SU-DHL-6 (cell line): ENCODE results near the gene PRMT5.

Experiments
- H2AFZ ChIP-seq: fragments of 200-600 bp; sonication (generic); 2 replicates; pipeline ENCODE4 v1.6.1; 2014; ENCODE audit warnings: low read depth, mild to moderate bottlenecking, moderate library complexity, mixed read lengths, antibody characterized with exemption, low read length; ENCODE audit not compliant: severe bottlenecking
- H3F3A ChIP-seq: fragments of 200-600 bp; shearing (Covaris generic); 2 replicates; pipeline ENCODE4 v1.6.0; 2016; ENCODE audit warnings: antibody characterized with exemption, mild to moderate bottlenecking; ENCODE audit not compliant: insufficient read depth
- H3K27ac ChIP-seq: fragments of 200-600 bp; sonication (generic); 2 replicates; pipeline ENCODE4 v1.5.1; 2016; ENCODE audit warnings: low read depth, mild to moderate bottlenecking, low read length, moderate library complexity, mixed read lengths
- H3K27me3 ChIP-seq: fragments of 200-600 bp; sonication (generic), shearing (Covaris generic); 2 replicates; pipeline ENCODE4 v1.6.0; 2014; ENCODE audit warnings: mild to moderate bottlenecking, low read length
- H3K36me3 ChIP-seq: fragments of 200-600 bp; sonication (generic); 2 replicates; pipeline ENCODE4 v1.6.1; 2014; ENCODE audit warnings: mild to moderate bottlenecking, low read length, mixed read lengths
- H3K4me2 ChIP-seq: fragments of 300-600, 200-600 bp; shearing (Covaris generic), sonication (generic); 2 replicates; pipeline ENCODE4 v1.6.0; 2014; ENCODE audit warnings: low read length, low read depth, mild to moderate bottlenecking; ENCODE audit not compliant: poor library complexity, severe bottlenecking
- H3K4me3 ChIP-seq: fragments of 200-600 bp; sonication (generic); 2 replicates; pipeline ENCODE4 v1.5.1; 2014; ENCODE audit warnings: antibody characterized with exemption, low read length, mild to moderate bottlenecking, mixed read lengths; ENCODE audit not compliant: insufficient read depth, poor library complexity, severe bottlenecking
- H3K79me2 ChIP-seq: fragments of 200-600 bp; sonication (generic); 2 replicates; pipeline ENCODE4 v1.6.1; 2014; ENCODE audit warnings: mild to moderate bottlenecking, low read length, moderate library complexity; ENCODE audit not compliant: insufficient read depth
- H3K9ac ChIP-seq: fragments of 200-600 bp; sonication (generic); 2 replicates; pipeline ENCODE4 v1.7.0; 2014; ENCODE audit warnings: mild to moderate bottlenecking, low read length
- H3K9me2 ChIP-seq: fragments of 200-600 bp; sonication (generic); replicated peaks from 2 replicates; pipeline ENCODE4 v1.6.1; 2014; ENCODE audit warnings: low read length; ENCODE audit not compliant: insufficient read depth
- H3K9me3 ChIP-seq: fragments of 200-600 bp; sonication (generic); 2 replicates; pipeline ENCODE4 v1.6.1; 2014; ENCODE audit warnings: low read length, mixed read lengths; ENCODE audit not compliant: insufficient read depth
- H4K20me1 ChIP-seq: fragments of 200-600 bp; sonication (generic); 2 replicates; pipeline ENCODE4 v1.6.1; 2014; ENCODE audit warnings: low read depth, mild to moderate bottlenecking, antibody characterized with exemption, low read length, moderate library complexity, mixed read lengths
- CTCF ChIP-seq: fragments of 200-600 bp; sonication (generic); IDR thresholded peaks from one replicate; pipeline ENCODE4 v1.5.1; 2017; ENCODE audit warnings: antibody characterized with exemption, mild to moderate bottlenecking, low read length, moderate library complexity; ENCODE audit not compliant: insufficient read depth, poor library complexity, severe bottlenecking
- EZH2phosphoT487 ChIP-seq: fragments of 200-600 bp; sonication (generic), shearing (Covaris generic); conservative IDR thresholded peaks from 2 replicates; pipeline ENCODE4 v1.6.1; 2018; ENCODE audit warnings: mild to moderate bottlenecking, antibody characterized with exemption, low read length, moderate library complexity, mixed read lengths

PRMT5 gene

GRCh38 chr14:22896356-22896755 lies 32.8 kb downstream of the PRMT5 start:
- H3K27me3 ChIP-seq = no peaks in the 10 kb centered on the region

GRCh38 chr14:22895402-22895801 lies 33.8 kb downstream of the PRMT5 start:
- Histone ChIP-seq H3K9me2 (no peaks in the 10 kb centered on the region), H3K27me3 (no peaks in the 10 kb centered on the region), H3K27ac (no peak overlapping the region), H3K36me3 (no peaks in the 10 kb centered on the region), H3K9me3 (no peaks in the 10 kb centered on the region), H2AFZ (no peak overlapping the region), H3K4me3 (no peak overlapping the region), H3K79me2 (no peaks in the 10 kb centered on the region), H3K4me2 (no peak overlapping the region), H3K9ac (no peak overlapping the region), H3F3A (0 out of 2 replicates have a peak, but pooled peaks cover 2% of the 10 kb centered on the region), H4K20me1 (no peaks in the 10 kb centered on the region)
- TF ChIP-seq EZH2phosphoT487 (no peak), CTCF (no peak)

More at GRCh38 chr14:22896356-22896755, 32.8 kb downstream of the PRMT5 start:
- H3K4me3 ChIP-seq = no peak overlapping the region
- no peak overlapping the region for H3K4me2 ChIP-seq
- 0 out of 2 replicates have a peak, but pooled peaks cover 6% of the 10 kb centered on the region for H3F3A ChIP-seq
- H3K79me2 ChIP-seq = no peaks in the 10 kb centered on the region
- peaks cover under 1% of the 10 kb centered on the region; the same call in 1 of the 2 replicates for H3K36me3 ChIP-seq
- no peak overlapping the region for H3K9ac ChIP-seq
- TF ChIP-seq EZH2phosphoT487 = no peak
- TF ChIP-seq CTCF = no peak
- H3K9me3 ChIP-seq = no peaks in the 10 kb centered on the region
- H3K27ac ChIP-seq = no peak overlapping the region
- H2AFZ ChIP-seq = no peak overlapping the region
- H3K9me2 ChIP-seq = no peaks in the 10 kb centered on the region
- no peaks in the 10 kb centered on the region for H4K20me1 ChIP-seq

GRCh38 chr14:22893706-22894105 lies 35.5 kb downstream of the PRMT5 start:
- no peaks in the 10 kb centered on the region for H3K36me3 ChIP-seq

More at GRCh38 chr14:22893706-22894105, 35.5 kb downstream of the PRMT5 start:
- no peak overlapping the region for H3K27ac ChIP-seq
- H3K4me2 ChIP-seq = no peak overlapping the region
- no peaks in the 10 kb centered on the region for H4K20me1 ChIP-seq
- TF ChIP-seq CTCF (no peak), EZH2phosphoT487 (no peak)
- H3K9ac ChIP-seq = no peak overlapping the region
- H3K4me3 ChIP-seq = no peak overlapping the region
- H3K9me3 ChIP-seq = no peaks in the 10 kb centered on the region
- no peaks in the 10 kb centered on the region for H3F3A ChIP-seq
- H3K27me3 ChIP-seq = no peaks in the 10 kb centered on the region
- H3K9me2 ChIP-seq = no peaks in the 10 kb centered on the region
- no peaks in the 10 kb centered on the region for H3K79me2 ChIP-seq
- H2AFZ ChIP-seq = no peak overlapping the region
